Thoracic aorta (tissue), 2 donors: ENCODE data around the gene NEURL3. TPM values are rescaled to one million over a fixed set of nuclear protein-coding genes. Genes with fewer than 3 reads are reported as not detected.

Source experiments
- ATAC-seq: fragments of 150-250 bp; one replicate; pipeline ENCODE4 v1.8.0; 2017; ENCODE audit warnings: low read depth; ENCODE audit not compliant: insufficient number of reproducible peaks, low FRiP score
- DNase-seq: peaks from one replicate; pipeline ENCODE4 v3.0.0-alpha.2; 2020; ENCODE audit warnings: low spot score
- H3K27ac ChIP-seq, 2 donors: fragments of 200-600 bp; sonication (generic); 1 replicate in 1 of 2; 2 replicates in 1 of 2; pipeline ENCODE4 v1.5.1; 2016; ENCODE audit warnings: mild to moderate bottlenecking in 2 of 2, moderate library complexity in 2 of 2
- H3K27me3 ChIP-seq: fragments of 200-600 bp; sonication (generic); replicated peaks from 2 replicates; pipeline ENCODE4 v1.6.0; 2016; ENCODE audit warnings: mild to moderate bottlenecking; ENCODE audit not compliant: insufficient read depth
- H3K36me3 ChIP-seq: fragments of 200-600 bp; sonication (generic); one replicate; pipeline ENCODE4 v1.5.1; 2016
- H3K4me1 ChIP-seq, 2 donors: fragments of 200-600 bp; sonication (generic); 1 replicate in 1 of 2; 2 replicates in 1 of 2; pipeline versions ENCODE4 v1.5.1 to v1.6.0; 2016; ENCODE audit warnings: low read depth in 2 of 2, mild to moderate bottlenecking in 1 of 2; ENCODE audit not compliant: control insufficient read depth in 1 of 2
- H3K4me3 ChIP-seq: fragments of 200-600 bp; sonication (generic); 2 replicates; pipeline ENCODE4 v1.5.1; 2016; ENCODE audit warnings: mild to moderate bottlenecking
- H3K9me3 ChIP-seq: fragments of 200-600 bp; sonication (generic); 2 replicates; pipeline ENCODE4 v1.5.1; 2016
- CTCF ChIP-seq: fragments of 200-600 bp; sonication (generic); IDR thresholded peaks from one replicate; pipeline ENCODE4 v1.5.1; 2019; ENCODE audit warnings: antibody characterized with exemption
- total RNA-seq, 2 donors: library from RNA; depleted of rRNA; stranded (reverse); fragments of >200 nt; gene quantifications; one replicate each; pipeline versions ENCODE4 v1.1.0 to v1.2.3, GENCODE V29; 2016

Gene NEURL3
- total RNA-seq, 2 donors from 2014 or later, result not detected

- Histone ChIP-seq H3K27me3 (no peaks in the 10 kb centered on the region), H3K27ac (peak overlapping the region; percentile 35 to 51), H3K4me1 (peaks cover 21 to 66% of the 10 kb centered on the region in 2 donors), H3K36me3 (peaks cover 63% of the 10 kb centered on the region), H3K4me3 (no peak overlapping the region), H3K9me3 (no peaks in the 10 kb centered on the region)
- DNase-seq, result no peak
- no peak for ATAC-seq
- no peak for TF ChIP-seq CTCF
These were observed 43.7 kb upstream of the NEURL3 start for GRCh38 chr2:96548558-96549465.

GRCh38 chr2:96547731-96548171, 42.6 kb upstream of the NEURL3 start:
- Histone ChIP-seq H3K4me3 (no peak overlapping the region), H3K36me3 (peaks cover 64% of the 10 kb centered on the region), H3K9me3 (no peaks in the 10 kb centered on the region), H3K27me3 (no peaks in the 10 kb centered on the region), H3K4me1 (peaks cover 21 to 69% of the 10 kb centered on the region in 2 donors), H3K27ac (peak overlapping the region; percentile 35 to 42)
- TF ChIP-seq CTCF, result no peak
- DNase-seq (no peak), ATAC-seq (no peak)

GRCh38 chr2:96547203-96547641, 42.1 kb upstream of the NEURL3 start:
- no peaks in the 10 kb centered on the region for H3K9me3 ChIP-seq
- TF ChIP-seq CTCF, result no peak
- no peak for DNase-seq
- no peaks in the 10 kb centered on the region for H3K27me3 ChIP-seq
- H3K27ac ChIP-seq, result peak overlapping the region in 1 of 2 donors; percentile 42
- H3K4me3 ChIP-seq, result no peak overlapping the region
- H3K4me1 ChIP-seq, result peaks cover 21 to 74% of the 10 kb centered on the region in 2 donors
- peaks cover 59% of the 10 kb centered on the region for H3K36me3 ChIP-seq
- no peak for ATAC-seq

GRCh38 chr2:96546797-96547196, 41.6 kb upstream of the NEURL3 start:
- no peak for TF ChIP-seq CTCF
- Histone ChIP-seq H3K4me3 (no peak overlapping the region), H3K27me3 (no peaks in the 10 kb centered on the region), H3K9me3 (no peaks in the 10 kb centered on the region), H3K36me3 (peaks cover 55% of the 10 kb centered on the region), H3K4me1 (peaks cover 23 to 78% of the 10 kb centered on the region in 2 donors), H3K27ac (peak overlapping the region; percentile 42 to 45)
- DNase-seq (no peak), ATAC-seq (no peak)

- peak overlapping the region; percentile 42 to 45 for H3K27ac ChIP-seq
- TF ChIP-seq CTCF, result no peak
- H3K4me1 ChIP-seq, result peaks cover 26 to 83% of the 10 kb centered on the region in 2 donors
- no peaks in the 10 kb centered on the region for H3K27me3 ChIP-seq
- DNase-seq (no peak), ATAC-seq (no peak)
- H3K9me3 ChIP-seq, result no peaks in the 10 kb centered on the region
- peaks cover 50% of the 10 kb centered on the region for H3K36me3 ChIP-seq
- H3K4me3 ChIP-seq, result no peak overlapping the region
These were observed 41.2 kb upstream of the NEURL3 start for GRCh38 chr2:96546321-96546720.
